Calu3 (cell line): ENCODE measurements around the gene PIK3AP1. TPM values are rescaled to one million over a fixed set of nuclear protein-coding genes. Genes with fewer than 3 reads are reported as not detected.
A peak's percentile ranks its signal among the peaks of the same experiment; 100 is the strongest.

Source experiments
- BruUV-seq: library from RNA; stranded (reverse); fragments of 400-500 nt; replicated peaks from 2 replicates; lab custom pipeline; 2021; lab: Mats Ljungman, UMichigan
- CTCF ChIA-PET: fragments of 300-600 bp; sonication (Branson Sonifier 250); formaldehyde crosslinking; loops from one replicate; lab custom pipeline; 2022; ENCODE audit warnings: antibody characterized with exemption; lab: Charles Lee
- DNase-seq: peaks from one replicate; pipeline ENCODE4 v3.0.0; 2022
- H3K27ac Mint-ChIP-seq: one replicate; pipeline ENCODE4 v1.8.0; 2022; ENCODE audit warnings: mixed read lengths; ENCODE audit not compliant: unreplicated experiment
- H3K27me3 Mint-ChIP-seq: one replicate; pipeline ENCODE4 v1.8.0; 2022; ENCODE audit warnings: mixed read lengths; ENCODE audit not compliant: unreplicated experiment
- H3K36me3 Mint-ChIP-seq: one replicate; pipeline ENCODE4 v1.8.0; 2022; ENCODE audit warnings: mild to moderate bottlenecking, moderate library complexity, mixed read lengths; ENCODE audit not compliant: insufficient read depth, unreplicated experiment
- H3K4me1 Mint-ChIP-seq: one replicate; pipeline ENCODE4 v1.8.0; 2022; ENCODE audit warnings: mild to moderate bottlenecking, low read depth, mixed read lengths; ENCODE audit not compliant: unreplicated experiment
- H3K4me3 Mint-ChIP-seq: one replicate; pipeline ENCODE4 v1.8.0; 2022; ENCODE audit warnings: mild to moderate bottlenecking, low read depth, moderate library complexity, mixed read lengths; ENCODE audit not compliant: unreplicated experiment
- H3K9me3 Mint-ChIP-seq: one replicate; pipeline ENCODE4 v1.8.0; 2022; ENCODE audit warnings: low read depth, mixed read lengths; ENCODE audit not compliant: unreplicated experiment
- CTCF ChIP-seq: fragments of 200-600 bp; IDR thresholded peaks from one replicate; pipeline ENCODE4 v1.8.0; 2022; ENCODE audit warnings: antibody characterized with exemption; ENCODE audit not compliant: unreplicated experiment
- intact Hi-C: fragments of 100-400 bp; cut with micrococcal nuclease; formaldehyde crosslinking; loops from one replicate; pipeline ENCODE4 v1.10.0; 2022; ENCODE audit not compliant: unreplicated experiment
- total RNA-seq: library from RNA; stranded (reverse); gene quantifications from 2 replicates; pipeline ENCODE4 v1.2.3, GENCODE V29; 2022

Gene PIK3AP1
- total RNA-seq, 1 experiment from 2014 or later, result 117 TPM

- Mint-ChIP-seq H3K36me3 (peaks cover 40% of the 10 kb centered on the region), H3K4me1 (no peaks in the 10 kb centered on the region), H3K4me3 (no peak overlapping the region), H3K9me3 (no peaks in the 10 kb centered on the region), H3K27ac (no peak overlapping the region), H3K27me3 (no peaks in the 10 kb centered on the region)
- intact Hi-C loops, result no loop called here
- TF ChIP-seq CTCF, result no peak
- BruUV-seq, result no TSS peak
- CTCF ChIA-PET, result no interaction called here
- DNase-seq, result no peak
These were observed 114.1 kb downstream of the PIK3AP1 start for GRCh38 chr10:96606216-96606615.

GRCh38 chr10:96600337-96600736 is 120.0 kb downstream of the PIK3AP1 start:
- H3K27me3 Mint-ChIP-seq, result no peaks in the 10 kb centered on the region
- H3K9me3 Mint-ChIP-seq, result no peaks in the 10 kb centered on the region
- no TSS peak for BruUV-seq
- intact Hi-C loops, result no loop called here
- TF ChIP-seq CTCF, result no peak
- DNase-seq, result no peak
- H3K4me1 Mint-ChIP-seq, result peaks cover 13% of the 10 kb centered on the region
- CTCF ChIA-PET, result no interaction called here
- no peak overlapping the region for H3K4me3 Mint-ChIP-seq
- peaks cover 27% of the 10 kb centered on the region for H3K36me3 Mint-ChIP-seq
- no peak overlapping the region for H3K27ac Mint-ChIP-seq

GRCh38 chr10:96598846-96599245 is 121.5 kb downstream of the PIK3AP1 start:
- Mint-ChIP-seq H3K27me3 (no peaks in the 10 kb centered on the region), H3K36me3 (peaks cover 21% of the 10 kb centered on the region), H3K27ac (no peak overlapping the region), H3K4me1 (peaks cover 13% of the 10 kb centered on the region), H3K9me3 (no peaks in the 10 kb centered on the region), H3K4me3 (no peak overlapping the region)
- no TSS peak for BruUV-seq
- no peak for TF ChIP-seq CTCF
- intact Hi-C loops, result no loop called here
- CTCF ChIA-PET, result no interaction called here
- no peak for DNase-seq

GRCh38 chr10:96596422-96597407 is 123.6 kb downstream of the PIK3AP1 start:
- no peaks in the 10 kb centered on the region for H3K9me3 Mint-ChIP-seq
- TF ChIP-seq CTCF, result no peak
- peak overlapping the region; percentile 60 for H3K27ac Mint-ChIP-seq
- no peak for DNase-seq
- H3K4me1 Mint-ChIP-seq, result peaks cover 13% of the 10 kb centered on the region
- CTCF ChIA-PET, result no interaction called here
- peaks cover 11% of the 10 kb centered on the region for H3K36me3 Mint-ChIP-seq
- no peaks in the 10 kb centered on the region for H3K27me3 Mint-ChIP-seq
- intact Hi-C loops, result no loop called here
- BruUV-seq, result no TSS peak
- H3K4me3 Mint-ChIP-seq, result no peak overlapping the region
